Muscle layer of colon (tissue), 2 donors: Measurements from ENCODE around the gene AHDC1.
"Not testable (repeated sequence)": the region's sequence is repeated elsewhere in the genome, so short reads cannot be mapped to it uniquely, and the experiment has no call there.

Source experiments
- H3K27ac ChIP-seq: one replicate; pipeline ENCODE4 v1.7.0; 2013; ENCODE audit warnings: low read depth, mild to moderate bottlenecking, low read length, moderate library complexity
- H3K27me3 ChIP-seq, 2 donors: one replicate each; pipeline ENCODE4 v1.7.0; 2013; ENCODE audit warnings: low read length in 2 of 2, mild to moderate bottlenecking in 2 of 2; ENCODE audit not compliant: insufficient read depth in 2 of 2, control insufficient read depth in 1 of 2
- H3K36me3 ChIP-seq: one replicate; pipeline ENCODE4 v1.7.0; 2013; ENCODE audit warnings: mild to moderate bottlenecking, low read length; ENCODE audit not compliant: insufficient read depth
- H3K4me1 ChIP-seq: one replicate; pipeline ENCODE4 v1.7.0; 2013; ENCODE audit warnings: mild to moderate bottlenecking, low read length; ENCODE audit not compliant: insufficient read depth
- H3K4me3 ChIP-seq, 2 donors: one replicate each; pipeline ENCODE4 v1.7.0; 2013; ENCODE audit warnings: low read length in 2 of 2, low read depth in 1 of 2, mild to moderate bottlenecking in 1 of 2, moderate library complexity in 1 of 2
- H3K9ac ChIP-seq: one replicate; pipeline ENCODE4 v1.7.0; 2013; ENCODE audit warnings: low read length
- H3K9me3 ChIP-seq: one replicate; pipeline ENCODE4 v1.7.0; 2013; ENCODE audit warnings: mild to moderate bottlenecking, low read length
- donor health status: abdominal sarcoma.
- donor health status: Adenocarcinoma of cecum.

The AHDC1 gene

GRCh38 chr1:27632387-27633297, 28.7 kb upstream of the AHDC1 start:
- H3K9me3 ChIP-seq = no peaks in the 10 kb centered on the region
- H3K27me3 ChIP-seq = peaks cover 13 to 16% of the 10 kb centered on the region in 2 donors
- H3K9ac ChIP-seq = no peak overlapping the region
- peaks cover 7% of the 10 kb centered on the region for H3K4me1 ChIP-seq
- H3K27ac ChIP-seq = no peak overlapping the region
- H3K4me3 ChIP-seq = no peak overlapping the region
- H3K36me3 ChIP-seq = no peaks in the 10 kb centered on the region

- Histone ChIP-seq H3K4me3 (no peak overlapping the region), H3K36me3 (no peaks in the 10 kb centered on the region), H3K27me3 (peaks cover 13 to 16% of the 10 kb centered on the region in 2 donors), H3K9me3 (no peaks in the 10 kb centered on the region), H3K4me1 (peaks cover 7% of the 10 kb centered on the region), H3K9ac (no peak overlapping the region), H3K27ac (no peak overlapping the region)
Observed at GRCh38 chr1:27630859-27631491, 27.0 kb upstream of the AHDC1 start.

GRCh38 chr1:27628712-27629111, 24.8 kb upstream of the AHDC1 start:
- H3K4me3 ChIP-seq = no peak overlapping the region
- peaks cover 3 to 8% of the 10 kb centered on the region in 2 donors for H3K27me3 ChIP-seq
- no peaks in the 10 kb centered on the region for H3K36me3 ChIP-seq
- H3K9ac ChIP-seq = no peak overlapping the region
- no peaks in the 10 kb centered on the region for H3K9me3 ChIP-seq
- H3K27ac ChIP-seq = no peak overlapping the region
- H3K4me1 ChIP-seq = no peaks in the 10 kb centered on the region

- not testable (repeated sequence) for H3K27ac ChIP-seq, H3K9ac ChIP-seq, H3K36me3 ChIP-seq, H3K9me3 ChIP-seq, H3K4me3 ChIP-seq, H3K4me1 ChIP-seq, H3K27me3 ChIP-seq
Observed at GRCh38 chr1:27627733-27628132, 23.8 kb upstream of the AHDC1 start.

- H3K9ac ChIP-seq = no peak overlapping the region
- H3K9me3 ChIP-seq = no peaks in the 10 kb centered on the region
- H3K27me3 ChIP-seq = no peaks in the 10 kb centered on the region
- H3K36me3 ChIP-seq = no peaks in the 10 kb centered on the region
- H3K27ac ChIP-seq = no peak overlapping the region
- H3K4me1 ChIP-seq = no peaks in the 10 kb centered on the region
- no peak overlapping the region for H3K4me3 ChIP-seq
Observed at GRCh38 chr1:27627061-27627460, 23.1 kb upstream of the AHDC1 start.

GRCh38 chr1:27626031-27626935, 22.3 kb upstream of the AHDC1 start:
- H3K27ac ChIP-seq = no peak overlapping the region
- H3K4me1 ChIP-seq = no peaks in the 10 kb centered on the region
- no peaks in the 10 kb centered on the region for H3K36me3 ChIP-seq
- H3K27me3 ChIP-seq = no peaks in the 10 kb centered on the region
- H3K9ac ChIP-seq = no peak overlapping the region
- H3K9me3 ChIP-seq = no peaks in the 10 kb centered on the region
- H3K4me3 ChIP-seq = no peak overlapping the region

GRCh38 chr1:27624467-27625178, 20.7 kb upstream of the AHDC1 start:
- Histone ChIP-seq H3K36me3 (no peaks in the 10 kb centered on the region), H3K4me3 (no peak overlapping the region), H3K27me3 (no peaks in the 10 kb centered on the region), H3K4me1 (no peaks in the 10 kb centered on the region), H3K9me3 (no peaks in the 10 kb centered on the region), H3K27ac (no peak overlapping the region), H3K9ac (no peak overlapping the region)

- Histone ChIP-seq H3K27me3 (no peaks in the 10 kb centered on the region), H3K27ac (no peak overlapping the region), H3K4me3 (no peak overlapping the region), H3K9ac (no peak overlapping the region), H3K9me3 (no peaks in the 10 kb centered on the region), H3K36me3 (no peaks in the 10 kb centered on the region), H3K4me1 (no peaks in the 10 kb centered on the region)
Observed at GRCh38 chr1:27623327-27624212, 19.6 kb upstream of the AHDC1 start.

GRCh38 chr1:27622828-27623227, 18.9 kb upstream of the AHDC1 start:
- no peaks in the 10 kb centered on the region for H3K27me3 ChIP-seq
- H3K36me3 ChIP-seq = no peaks in the 10 kb centered on the region
- H3K27ac ChIP-seq = no peak overlapping the region
- H3K4me1 ChIP-seq = no peaks in the 10 kb centered on the region
- no peak overlapping the region for H3K4me3 ChIP-seq
- no peaks in the 10 kb centered on the region for H3K9me3 ChIP-seq
- H3K9ac ChIP-seq = no peak overlapping the region
